HG03095 (cell line): ENCODE data around the gene CHAT.

Source experiments
- ATAC-seq: cut with Tn5 transposase; IDR thresholded peaks from one replicate; pipeline ENCODE4 v1.9.1; 2021; ENCODE audit warnings: moderate library complexity; ENCODE audit not compliant: unreplicated experiment

CHAT gene

GRCh38 chr10:49596836-49597235 is 17.0 kb upstream of the CHAT start:
- ATAC-seq: no peak

- no peak for ATAC-seq
Observed at GRCh38 chr10:49597426-49598163, 16.2 kb upstream of the CHAT start.

- ATAC-seq: no peak
Observed at GRCh38 chr10:49598164-49598856, 15.5 kb upstream of the CHAT start.

GRCh38 chr10:49598986-49599385 is 14.9 kb upstream of the CHAT start:
- no peak for ATAC-seq

- no peak for ATAC-seq
Observed at GRCh38 chr10:49599546-49599945, 14.3 kb upstream of the CHAT start.

- ATAC-seq: no peak
Observed at GRCh38 chr10:49600046-49600445, 13.8 kb upstream of the CHAT start.

GRCh38 chr10:49600781-49601400 is 12.9 kb upstream of the CHAT start:
- ATAC-seq: no peak

- ATAC-seq: no peak
Observed at GRCh38 chr10:49601857-49602256, 12.0 kb upstream of the CHAT start.

GRCh38 chr10:49602380-49603023 is 11.3 kb upstream of the CHAT start:
- no peak for ATAC-seq

- ATAC-seq: no peak
Observed at GRCh38 chr10:49605216-49605938, 8.5 kb upstream of the CHAT start.

- no peak for ATAC-seq
Observed at GRCh38 chr10:49605939-49606509, 7.8 kb upstream of the CHAT start.

- ATAC-seq: no peak
Observed at GRCh38 chr10:49606981-49607535, 6.8 kb upstream of the CHAT start.

- ATAC-seq: no peak
Observed at GRCh38 chr10:49608166-49609005, 5.5 kb upstream of the CHAT start.

GRCh38 chr10:49609006-49609282 is 4.9 kb upstream of the CHAT start:
- ATAC-seq: no peak

- no peak for ATAC-seq
Observed at GRCh38 chr10:49609283-49610113, 4.3 kb upstream of the CHAT start.

- ATAC-seq: no peak
Observed at GRCh38 chr10:49610114-49610457, 3.8 kb upstream of the CHAT start, which contains the start of gene SLC18A3. SLC18A3 (plus strand) TSS chr10:49610310; CDS start chr10:49610741, 431 bp downstream.

GRCh38 chr10:49610458-49611165 is 3.2 kb upstream of the CHAT start:
- no peak for ATAC-seq

- ATAC-seq: no peak
Observed at GRCh38 chr10:49611166-49611815, 2.5 kb upstream of the CHAT start.
